GM23248 (cell line): Measurements from ENCODE around the gene PXDN. TPM values are rescaled to one million over a fixed set of nuclear protein-coding genes. Genes with fewer than 3 reads are reported as not detected.

Experiments
- DNase-seq: peaks from one replicate; pipeline ENCODE4 v3.0.0-alpha.2; 2015
- H2AFZ ChIP-seq: fragments of 200-600 bp; sonication (generic); 2 replicates; pipeline ENCODE4 v1.6.1; 2016; ENCODE audit warnings: antibody characterized with exemption
- H3F3A ChIP-seq: fragments of 200-600 bp; sonication (generic); 2 replicates; pipeline ENCODE4 v1.6.1; 2016; ENCODE audit warnings: mild to moderate bottlenecking, antibody characterized with exemption, mixed run types; ENCODE audit not compliant: insufficient read depth
- H3K27ac ChIP-seq: fragments of 200-600 bp; sonication (generic); 2 replicates; pipeline ENCODE4 v1.5.1; 2016; ENCODE audit warnings: mild to moderate bottlenecking
- H3K27me3 ChIP-seq: fragments of 200-600 bp; sonication (generic); replicated peaks from 2 replicates; pipeline ENCODE4 v1.6.1; 2016; ENCODE audit warnings: mild to moderate bottlenecking; ENCODE audit not compliant: insufficient read depth
- H3K36me3 ChIP-seq: fragments of 200-600 bp; sonication (generic); 2 replicates; pipeline ENCODE4 v1.6.1; 2016; ENCODE audit warnings: low read depth, mild to moderate bottlenecking
- H3K4me1 ChIP-seq: fragments of 200-600 bp; sonication (generic); 2 replicates; pipeline ENCODE4 v1.6.1; 2016; ENCODE audit warnings: mild to moderate bottlenecking; ENCODE audit not compliant: insufficient read depth
- H3K4me2 ChIP-seq: fragments of 200-600 bp; sonication (generic); one replicate; pipeline ENCODE4 v1.6.1; 2016; ENCODE audit warnings: mild to moderate bottlenecking; ENCODE audit not compliant: unreplicated experiment
- H3K4me3 ChIP-seq: fragments of 200-600 bp; sonication (generic); 2 replicates; pipeline ENCODE4 v1.5.1; 2016; ENCODE audit warnings: mild to moderate bottlenecking
- H3K79me2 ChIP-seq: fragments of 200-600 bp; sonication (generic); 2 replicates; pipeline ENCODE4 v1.6.1; 2016; ENCODE audit warnings: mild to moderate bottlenecking; ENCODE audit not compliant: insufficient read depth
- H3K9ac ChIP-seq: fragments of 200-600 bp; sonication (generic); 2 replicates; pipeline ENCODE4 v1.6.1; 2016; ENCODE audit warnings: mild to moderate bottlenecking
- H3K9me2 ChIP-seq: fragments of 200-600 bp; sonication (generic); 2 replicates; pipeline ENCODE4 v1.6.1; 2016; ENCODE audit warnings: mixed run types, mild to moderate bottlenecking, moderate library complexity; ENCODE audit not compliant: insufficient read depth
- H3K9me3 ChIP-seq: fragments of 200-600 bp; sonication (generic); one replicate; pipeline ENCODE4 v1.6.1; 2017; ENCODE audit warnings: low read depth
- H4K20me1 ChIP-seq: fragments of 200-600 bp; sonication (generic); 2 replicates; pipeline ENCODE4 v1.6.0; 2016; ENCODE audit not compliant: insufficient read depth
- EZH2 ChIP-seq: fragments of 200-600 bp; sonication (generic); IDR thresholded peaks from 2 replicates; pipeline ENCODE4 v1.6.1; 2018; ENCODE audit warnings: antibody characterized with exemption, mild to moderate bottlenecking; ENCODE audit not compliant: insufficient read depth, poor library complexity, severe bottlenecking
- EZH2phosphoT487 ChIP-seq: fragments of 200-600 bp; sonication (generic); IDR thresholded peaks from 2 replicates; pipeline ENCODE4 v1.6.1; 2018; ENCODE audit warnings: antibody characterized with exemption, moderate library complexity, mild to moderate bottlenecking, low read depth; ENCODE audit not compliant: insufficient read depth
- WGBS, 2 experiments: methylation state at CpG; one replicate each; pipeline ENCODE4 v1.1.6; 2015 to 2017; ENCODE audit warnings: low lambda C conversion rate in 2 of 2, low coverage in 1 of 2; ENCODE audit errors: missing lambda C conversion rate in 2 of 2; 5-methylcytosine and 5-hydroxymethylcytosine counted together
- in situ Hi-C: fragments of 300-500 bp; cut with MboI; formaldehyde crosslinking; loops from 2 replicates; pipeline ENCODE4 v1.15.0; 2020
- polyA plus RNA-seq: library from polyadenylated mRNA; unstranded; fragments of >200 nt; fragmentation: Nextera tagmentation; extraction: Ambion mirVana; gene quantifications from 2 replicates; pipeline ENCODE4 v1.2.1, GENCODE V29; 2016
- total RNA-seq: library from RNA; depleted of rRNA; stranded (reverse); fragments of >200 nt; shearing (Covaris generic); gene quantifications from 2 replicates; pipeline ENCODE4 v1.2.3, GENCODE V29; 2014

Gene PXDN
- total and polyA plus RNA-seq, 2 experiments from 2014 or later: 222 to 263 TPM

DNA sequence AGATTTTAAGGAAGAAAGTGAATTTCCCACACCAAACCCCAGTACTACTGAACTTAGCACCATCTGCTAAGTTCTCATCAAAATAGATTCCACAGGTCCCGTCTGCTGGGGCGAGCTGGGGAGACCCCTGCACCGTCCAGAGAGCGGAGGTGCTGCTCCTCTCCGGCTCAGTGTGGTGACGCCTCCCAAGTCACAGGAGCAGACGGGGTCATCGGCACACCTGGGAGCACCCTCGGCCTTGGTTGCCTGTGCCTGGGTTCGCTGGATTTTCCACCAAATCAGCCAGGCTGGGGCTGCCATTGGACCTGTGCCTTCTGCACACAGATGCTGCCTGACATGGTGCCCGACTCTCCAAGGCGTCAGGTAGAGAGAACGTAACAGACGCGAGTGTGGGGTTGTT, 141.3 kb downstream of the PXDN start:
- H3K9me2 ChIP-seq: no peaks in the 10 kb centered on the region
- H3K9ac ChIP-seq: no peak overlapping the region
- H3K36me3 ChIP-seq: no peaks in the 10 kb centered on the region
- H3F3A ChIP-seq: peaks cover 17% of the 10 kb centered on the region
- H3K4me3 ChIP-seq: no peak overlapping the region
- no peak for DNase-seq
- H3K9me3 ChIP-seq: no peaks in the 10 kb centered on the region
- H3K27me3 ChIP-seq: 0 out of 2 replicates have a peak, but pooled peaks cover 7% of the 10 kb centered on the region
- H3K27ac ChIP-seq: no peak overlapping the region
- TF ChIP-seq EZH2phosphoT487: no peak
- no peak for TF ChIP-seq EZH2
- H3K4me1 ChIP-seq: peaks cover 12% of the 10 kb centered on the region
- H2AFZ ChIP-seq: no peak overlapping the region
- no peaks in the 10 kb centered on the region for H3K79me2 ChIP-seq
- H4K20me1 ChIP-seq: no peaks in the 10 kb centered on the region
- no peak overlapping the region for H3K4me2 ChIP-seq
- WGBS, 2 experiments: 95 to 96% methylated on average over 14 to 15 of the region's 15 CpGs
- in situ Hi-C loops: no loop called here

DNA sequence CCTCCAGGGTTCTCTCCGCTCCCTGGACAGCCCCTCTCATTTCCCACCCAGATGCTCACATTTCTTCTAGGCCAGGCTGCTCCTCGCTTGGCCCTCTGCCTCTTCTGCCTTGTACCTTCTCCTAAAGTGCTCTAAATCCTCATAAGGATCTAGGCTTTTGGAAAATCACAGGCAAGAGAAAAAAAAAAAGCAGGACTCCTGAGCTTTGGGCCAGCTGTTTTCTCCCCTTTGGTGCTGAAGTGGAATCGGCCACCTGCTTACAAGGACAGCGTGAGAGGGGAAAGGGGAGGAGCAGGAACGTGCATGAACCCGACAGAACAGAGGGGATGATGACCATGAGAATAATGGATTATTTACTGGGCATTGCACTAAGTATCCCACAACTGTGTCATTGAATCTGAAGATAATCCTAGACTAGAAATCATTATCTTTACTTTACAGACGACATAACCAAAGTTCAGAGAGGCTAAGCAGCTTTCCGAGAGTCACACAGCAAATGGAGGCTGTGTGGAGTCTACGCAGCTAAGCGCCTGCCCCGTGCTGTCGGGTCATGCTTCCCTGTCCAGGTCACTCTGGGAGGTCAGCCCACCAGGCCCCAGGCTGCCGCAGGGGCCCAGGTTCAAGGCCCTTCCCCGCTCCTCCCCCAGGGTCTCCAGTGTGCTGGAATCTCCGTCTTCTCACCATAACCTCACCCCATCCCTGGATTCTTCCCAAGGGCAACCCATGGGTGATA, 141.9 kb downstream of the PXDN start:
- Histone ChIP-seq H3K4me1 (peaks cover 5% of the 10 kb centered on the region), H3K27ac (no peak overlapping the region), H3K4me3 (no peak overlapping the region), H3K36me3 (no peaks in the 10 kb centered on the region), H3K9me3 (no peaks in the 10 kb centered on the region), H3K9me2 (no peaks in the 10 kb centered on the region), H3K9ac (no peak overlapping the region), H3F3A (peaks cover 11% of the 10 kb centered on the region), H3K4me2 (no peak overlapping the region), H2AFZ (no peak overlapping the region), H4K20me1 (no peaks in the 10 kb centered on the region), H3K27me3 (0 out of 2 replicates have a peak, but pooled peaks cover 7% of the 10 kb centered on the region), H3K79me2 (no peaks in the 10 kb centered on the region)
- 92 to 97% methylated on average over 14 to 15 of the region's 15 CpGs for WGBS, 2 experiments
- no peak for DNase-seq
- in situ Hi-C loops: no loop called here
- no peak for TF ChIP-seq EZH2phosphoT487
- TF ChIP-seq EZH2: no peak

DNA sequence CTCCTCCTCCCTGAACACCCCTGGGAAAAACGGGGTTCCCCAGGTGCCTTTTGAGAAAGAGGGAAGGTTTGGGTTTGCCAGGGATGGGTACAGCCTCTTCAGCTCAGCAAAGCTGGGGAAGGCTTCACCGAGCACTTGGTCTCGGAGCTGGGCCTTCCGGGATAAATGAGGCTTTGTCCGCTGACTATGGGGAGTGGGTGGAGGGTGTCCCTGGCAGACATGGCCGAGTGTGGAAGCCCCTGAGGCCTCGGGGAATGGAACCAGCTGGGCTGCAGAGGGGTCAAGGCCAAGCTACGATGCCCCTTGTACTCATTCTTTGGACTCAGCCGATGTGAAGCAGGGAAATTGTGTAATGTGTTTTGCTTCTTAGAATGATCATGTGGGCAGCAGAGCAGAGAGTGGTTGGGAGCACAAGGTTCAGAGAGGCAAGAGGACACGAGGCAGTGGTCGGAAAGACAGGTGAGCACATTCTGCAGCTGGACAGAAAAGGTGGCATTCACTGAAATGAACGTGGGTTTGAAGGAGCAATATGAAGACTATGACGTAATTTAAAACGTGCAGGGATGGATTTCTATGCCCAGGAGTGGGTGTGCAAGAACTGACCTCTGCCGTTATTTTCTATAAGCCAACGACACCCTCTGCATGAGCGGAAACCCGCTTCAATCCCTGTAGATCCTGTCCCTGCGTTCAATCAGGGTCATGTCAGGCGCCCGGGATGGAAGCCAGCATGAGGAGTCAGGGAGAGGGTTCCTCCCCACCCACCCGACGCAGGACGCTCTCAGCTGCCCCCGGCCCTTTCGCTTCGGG, 142.6 kb downstream of the PXDN start:
- DNase-seq: no peak
- Histone ChIP-seq H3K27ac (no peak overlapping the region), H3K27me3 (0 out of 2 replicates have a peak, but pooled peaks cover 7% of the 10 kb centered on the region), H3K9me2 (no peaks in the 10 kb centered on the region), H4K20me1 (no peaks in the 10 kb centered on the region), H2AFZ (no peak overlapping the region), H3K4me1 (peaks cover 5% of the 10 kb centered on the region; the same call in 1 of the 2 replicates), H3K9me3 (no peaks in the 10 kb centered on the region), H3K4me3 (no peak overlapping the region), H3K36me3 (no peaks in the 10 kb centered on the region), H3K9ac (no peak overlapping the region), H3F3A (peaks cover 9% of the 10 kb centered on the region), H3K4me2 (no peak overlapping the region), H3K79me2 (no peaks in the 10 kb centered on the region)
- in situ Hi-C loops: no loop called here
- TF ChIP-seq EZH2phosphoT487: no peak
- no peak for TF ChIP-seq EZH2
- 83 to 85% methylated on average over 24 to 27 of the region's 27 CpGs for WGBS, 2 experiments

DNA sequence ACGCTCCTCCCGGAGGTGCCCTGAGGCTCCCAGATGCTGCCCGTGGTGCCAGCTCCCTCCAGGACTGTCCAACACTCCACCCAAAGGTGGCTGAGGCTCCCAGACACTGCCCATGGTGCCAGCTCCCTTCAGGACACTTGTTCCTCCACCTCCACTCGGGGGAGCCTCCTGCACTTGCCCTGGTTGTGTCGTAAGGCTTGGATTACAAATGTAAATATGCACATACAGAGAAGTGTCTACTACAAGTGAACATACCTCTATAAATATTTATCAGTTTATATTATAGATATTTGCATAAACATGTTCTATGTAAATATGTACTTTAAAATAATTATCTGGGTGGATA, 143.3 kb downstream of the PXDN start:
- 75% methylated on average over 5 of the region's 5 CpGs for WGBS, 2 experiments
- Histone ChIP-seq H3K4me2 (no peak overlapping the region), H3K9ac (no peak overlapping the region), H3K27ac (no peak overlapping the region), H3K36me3 (no peaks in the 10 kb centered on the region), H3K79me2 (no peaks in the 10 kb centered on the region), H3K9me3 (no peaks in the 10 kb centered on the region), H3K4me1 (peaks cover 5% of the 10 kb centered on the region; the same call in 1 of the 2 replicates), H3F3A (peaks cover 9% of the 10 kb centered on the region), H3K27me3 (0 out of 2 replicates have a peak, but pooled peaks cover 7% of the 10 kb centered on the region), H2AFZ (no peak overlapping the region), H3K4me3 (no peak overlapping the region), H4K20me1 (no peaks in the 10 kb centered on the region), H3K9me2 (no peaks in the 10 kb centered on the region)
- in situ Hi-C loops: no loop called here
- TF ChIP-seq EZH2: no peak
- no peak for TF ChIP-seq EZH2phosphoT487
- DNase-seq: no peak
